ENCODE data around the gene WWOX. TPM values are rescaled to one million over a fixed set of nuclear protein-coding genes. Genes with fewer than 3 reads are reported as not detected.

Gene WWOX
- total RNA-seq, 1 donor from 2014 or later: 28.2 TPM

DNA sequence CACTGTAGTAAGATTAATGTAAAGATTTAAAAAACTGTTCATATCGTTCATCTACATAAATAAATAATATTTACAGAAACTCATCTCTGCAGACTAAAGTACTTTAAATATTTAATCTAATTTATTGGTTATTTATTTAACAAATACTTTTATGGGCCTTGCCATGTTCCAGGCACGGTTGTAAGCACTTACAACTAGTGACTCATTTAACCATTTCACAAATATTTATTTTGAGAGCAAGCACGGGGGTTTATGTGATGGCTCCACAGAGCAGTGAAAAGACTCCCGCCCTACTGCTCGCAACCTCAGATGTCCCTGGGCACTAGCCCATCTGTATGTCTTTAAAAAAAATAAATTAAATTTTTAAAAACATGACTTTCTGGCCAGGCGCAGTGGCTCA, 575.9 kb downstream of the WWOX start:
- Mint-ChIP-seq H3K4me1 (ENCODE audit: unreplicated experiment) (peaks cover 19% of the 10 kb centered on the region), H3K36me3 (ENCODE audit: unreplicated experiment) (no peaks in the 10 kb centered on the region), H3K27ac (ENCODE audit: unreplicated experiment) (no peak overlapping the region), H3K4me3 (ENCODE audit: unreplicated experiment) (no peak overlapping the region), H3K9me3 (ENCODE audit: unreplicated experiment) (no peaks in the 10 kb centered on the region), H3K27me3 (ENCODE audit: unreplicated experiment) (no peaks in the 10 kb centered on the region)
- no peak for DNase-seq (ENCODE audit: extremely low spot score, unreplicated experiment)
- TF ChIP-seq, protein P1, sequence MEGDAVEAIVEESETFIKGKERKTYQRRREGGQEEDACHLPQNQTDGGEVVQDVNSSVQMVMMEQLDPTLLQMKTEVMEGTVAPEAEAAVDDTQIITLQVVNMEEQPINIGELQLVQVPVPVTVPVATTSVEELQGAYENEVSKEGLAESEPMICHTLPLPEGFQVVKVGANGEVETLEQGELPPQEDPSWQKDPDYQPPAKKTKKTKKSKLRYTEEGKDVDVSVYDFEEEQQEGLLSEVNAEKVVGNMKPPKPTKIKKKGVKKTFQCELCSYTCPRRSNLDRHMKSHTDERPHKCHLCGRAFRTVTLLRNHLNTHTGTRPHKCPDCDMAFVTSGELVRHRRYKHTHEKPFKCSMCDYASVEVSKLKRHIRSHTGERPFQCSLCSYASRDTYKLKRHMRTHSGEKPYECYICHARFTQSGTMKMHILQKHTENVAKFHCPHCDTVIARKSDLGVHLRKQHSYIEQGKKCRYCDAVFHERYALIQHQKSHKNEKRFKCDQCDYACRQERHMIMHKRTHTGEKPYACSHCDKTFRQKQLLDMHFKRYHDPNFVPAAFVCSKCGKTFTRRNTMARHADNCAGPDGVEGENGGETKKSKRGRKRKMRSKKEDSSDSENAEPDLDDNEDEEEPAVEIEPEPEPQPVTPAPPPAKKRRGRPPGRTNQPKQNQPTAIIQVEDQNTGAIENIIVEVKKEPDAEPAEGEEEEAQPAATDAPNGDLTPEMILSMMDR (IDR thresholded peaks at IDR 0.05): no peak

DNA sequence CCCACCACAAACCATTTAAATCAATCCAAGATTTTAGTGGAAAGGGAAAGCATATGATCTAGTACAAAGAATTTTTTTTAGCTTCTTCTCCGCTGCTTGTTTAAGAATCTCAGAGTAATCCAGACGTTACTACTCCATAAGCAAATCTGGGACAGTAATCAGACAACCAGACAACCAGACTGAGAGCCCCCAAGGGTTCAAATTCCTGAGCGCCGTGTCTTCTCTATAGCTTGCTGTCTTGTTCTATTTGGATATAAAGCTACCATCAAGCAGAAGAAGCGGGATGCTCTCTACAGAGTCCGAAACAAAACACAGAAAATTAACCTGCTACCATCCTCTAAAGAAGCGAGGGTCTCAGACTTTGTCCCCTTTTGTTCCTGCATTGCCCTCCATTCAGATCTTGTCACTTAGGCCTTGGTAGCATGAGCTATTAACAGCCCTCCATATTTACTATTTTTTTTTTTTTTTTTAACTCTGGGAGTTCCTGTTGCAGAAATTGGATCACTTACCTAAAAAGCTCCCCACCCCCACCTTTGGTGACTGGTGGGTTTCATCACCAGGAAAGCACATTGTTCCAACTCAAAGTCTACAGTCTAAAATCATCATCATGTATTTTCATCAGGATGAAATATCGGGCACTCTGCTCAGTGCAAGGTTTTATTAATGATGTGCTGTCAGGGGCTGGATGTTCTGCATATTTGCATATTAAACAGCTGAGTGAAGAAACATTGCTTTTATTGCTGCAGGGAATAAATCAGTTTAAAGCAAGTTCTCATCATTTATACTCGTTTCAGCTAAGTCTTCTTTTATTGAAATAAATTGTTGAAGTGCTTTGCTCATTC, 576.7 kb downstream of the WWOX start:
- H3K27ac Mint-ChIP-seq (ENCODE audit: unreplicated experiment): no peak overlapping the region
- no peak overlapping the region for H3K4me3 Mint-ChIP-seq (ENCODE audit: unreplicated experiment)
- H3K36me3 Mint-ChIP-seq (ENCODE audit: unreplicated experiment): no peaks in the 10 kb centered on the region
- TF ChIP-seq, protein P1 (IDR thresholded peaks at IDR 0.05): no peak
- H3K27me3 Mint-ChIP-seq (ENCODE audit: unreplicated experiment): no peaks in the 10 kb centered on the region
- no peaks in the 10 kb centered on the region for H3K9me3 Mint-ChIP-seq (ENCODE audit: unreplicated experiment)
- no peak for DNase-seq (ENCODE audit: extremely low spot score, unreplicated experiment)
- H3K4me1 Mint-ChIP-seq (ENCODE audit: unreplicated experiment): peaks cover 19% of the 10 kb centered on the region

DNA sequence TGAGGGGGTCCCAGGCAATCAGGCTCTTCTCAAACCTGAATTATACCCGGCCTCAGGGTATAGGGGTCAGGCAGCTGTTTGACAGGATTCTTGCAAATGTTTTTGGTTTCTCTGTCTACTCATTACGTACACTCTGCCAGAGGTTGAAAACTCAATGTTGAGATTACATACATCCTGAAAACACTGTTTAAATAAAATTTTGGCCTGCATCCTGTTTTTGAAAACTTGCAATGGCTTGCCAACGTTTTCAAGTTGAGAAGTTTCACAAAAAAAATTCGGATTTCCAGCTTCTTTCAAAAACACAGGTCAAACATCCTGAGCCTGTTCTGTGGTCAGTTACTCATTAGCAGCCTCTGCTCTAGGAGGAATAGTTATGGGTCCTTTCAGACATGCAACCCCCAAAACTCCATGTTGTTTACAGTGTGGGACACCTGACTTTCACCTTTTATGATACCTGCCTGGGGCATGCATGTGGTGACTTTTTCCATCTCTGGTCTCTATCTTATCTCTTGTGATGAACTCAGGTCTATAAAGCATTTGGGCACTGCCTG, 577.8 kb downstream of the WWOX start:
- DNase-seq (ENCODE audit: extremely low spot score, unreplicated experiment): no peak
- H3K9me3 Mint-ChIP-seq (ENCODE audit: unreplicated experiment): no peaks in the 10 kb centered on the region
- peaks cover 19% of the 10 kb centered on the region for H3K4me1 Mint-ChIP-seq (ENCODE audit: unreplicated experiment)
- TF ChIP-seq, protein P1 (IDR thresholded peaks at IDR 0.05): no peak
- no peaks in the 10 kb centered on the region for H3K36me3 Mint-ChIP-seq (ENCODE audit: unreplicated experiment)
- H3K4me3 Mint-ChIP-seq (ENCODE audit: unreplicated experiment): no peak overlapping the region
- no peaks in the 10 kb centered on the region for H3K27me3 Mint-ChIP-seq (ENCODE audit: unreplicated experiment)
- no peak overlapping the region for H3K27ac Mint-ChIP-seq (ENCODE audit: unreplicated experiment)

DNA sequence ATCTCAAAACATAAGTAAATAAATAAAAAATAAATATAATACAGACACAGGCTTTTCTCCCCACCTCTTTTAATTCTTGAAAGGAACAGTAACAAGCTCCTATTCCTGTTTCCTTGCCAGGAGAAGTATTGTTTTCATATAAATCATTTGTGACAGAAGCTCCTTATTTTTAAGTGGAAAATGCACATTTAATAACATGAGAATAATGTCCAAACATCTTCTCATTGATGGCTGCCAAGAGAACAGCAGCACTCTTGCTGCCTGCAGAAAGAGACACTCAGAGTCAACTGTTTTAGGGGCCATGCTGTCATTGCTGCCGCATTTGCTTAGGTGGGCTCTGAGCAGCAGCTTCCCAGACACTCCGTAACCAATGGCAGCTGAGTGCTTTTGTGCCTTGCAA, 580.1 kb downstream of the WWOX start:
- Mint-ChIP-seq H3K27ac (ENCODE audit: unreplicated experiment) (no peak overlapping the region), H3K36me3 (ENCODE audit: unreplicated experiment) (no peaks in the 10 kb centered on the region), H3K4me1 (ENCODE audit: unreplicated experiment) (peaks cover 25% of the 10 kb centered on the region), H3K4me3 (ENCODE audit: unreplicated experiment) (no peak overlapping the region), H3K27me3 (ENCODE audit: unreplicated experiment) (no peaks in the 10 kb centered on the region), H3K9me3 (ENCODE audit: unreplicated experiment) (no peaks in the 10 kb centered on the region)
- DNase-seq (ENCODE audit: extremely low spot score, unreplicated experiment): no peak
- TF ChIP-seq, protein P1 (IDR thresholded peaks at IDR 0.05): no peak

DNA sequence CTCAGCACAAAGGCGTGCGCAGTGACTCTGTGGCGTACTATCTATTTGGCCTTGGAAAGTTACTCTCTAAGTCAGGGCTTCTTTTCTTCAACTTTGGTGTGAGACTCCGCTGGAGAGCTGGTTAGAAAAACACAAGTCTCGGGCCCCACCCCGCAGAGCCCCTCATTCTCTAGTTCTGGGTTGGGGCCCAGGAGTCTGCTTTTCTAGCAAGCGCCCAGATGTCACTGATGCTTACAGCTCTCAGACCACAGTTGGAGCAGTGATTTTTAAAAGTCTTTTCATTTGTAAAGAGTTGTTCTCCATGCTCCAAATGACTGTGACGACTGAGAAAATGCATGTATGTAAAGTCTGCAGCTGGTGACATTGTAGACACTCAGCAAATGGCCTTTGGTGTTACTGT, 582.3 kb downstream of the WWOX start:
- H3K4me1 Mint-ChIP-seq (ENCODE audit: unreplicated experiment): peaks cover 26% of the 10 kb centered on the region
- no peak overlapping the region for H3K27ac Mint-ChIP-seq (ENCODE audit: unreplicated experiment)
- no peak overlapping the region for H3K4me3 Mint-ChIP-seq (ENCODE audit: unreplicated experiment)
- H3K36me3 Mint-ChIP-seq (ENCODE audit: unreplicated experiment): no peaks in the 10 kb centered on the region
- no peak for DNase-seq (ENCODE audit: extremely low spot score, unreplicated experiment)
- H3K9me3 Mint-ChIP-seq (ENCODE audit: unreplicated experiment): no peaks in the 10 kb centered on the region
- no peaks in the 10 kb centered on the region for H3K27me3 Mint-ChIP-seq (ENCODE audit: unreplicated experiment)
- TF ChIP-seq, protein P1 (IDR thresholded peaks at IDR 0.05): no peak
